ENCODE results near the gene WRAP73. TPM values are rescaled to one million over a fixed set of nuclear protein-coding genes. Genes with fewer than 3 reads are reported as not detected.

The WRAP73 gene
- total RNA-seq, 4 donors from 2014 or later, result 19.7 to 30.4 (median 25.5) TPM

GRCh38 chr1:3692598-3692997 lies 42.7 kb upstream of the WRAP73 start:
- intact Hi-C loops (cut with DNase I; ENCODE audit: low total_unique reads), result no loop called here
- H3K27ac ChIP-seq, result no peak overlapping the region
- in situ Hi-C loops (cut with MboI; ENCODE audit: low pct_ligation_motif_present in 1 of 4, low pct_unique_long_range_greater_than_20kb in 1 of 4, low sequenced_read_pairs in 3 of 4), result no loop called here
- H3K27me3 ChIP-seq, result peaks cover 20% of the 10 kb centered on the region
- no peaks in the 10 kb centered on the region for H3K9me3 ChIP-seq
- H3K4me1 ChIP-seq, result peaks cover 0 to 6% (median 6%) of the 10 kb centered on the region in 4 donors
- DNase-seq, result no peak
- TF ChIP-seq, protein P1, sequence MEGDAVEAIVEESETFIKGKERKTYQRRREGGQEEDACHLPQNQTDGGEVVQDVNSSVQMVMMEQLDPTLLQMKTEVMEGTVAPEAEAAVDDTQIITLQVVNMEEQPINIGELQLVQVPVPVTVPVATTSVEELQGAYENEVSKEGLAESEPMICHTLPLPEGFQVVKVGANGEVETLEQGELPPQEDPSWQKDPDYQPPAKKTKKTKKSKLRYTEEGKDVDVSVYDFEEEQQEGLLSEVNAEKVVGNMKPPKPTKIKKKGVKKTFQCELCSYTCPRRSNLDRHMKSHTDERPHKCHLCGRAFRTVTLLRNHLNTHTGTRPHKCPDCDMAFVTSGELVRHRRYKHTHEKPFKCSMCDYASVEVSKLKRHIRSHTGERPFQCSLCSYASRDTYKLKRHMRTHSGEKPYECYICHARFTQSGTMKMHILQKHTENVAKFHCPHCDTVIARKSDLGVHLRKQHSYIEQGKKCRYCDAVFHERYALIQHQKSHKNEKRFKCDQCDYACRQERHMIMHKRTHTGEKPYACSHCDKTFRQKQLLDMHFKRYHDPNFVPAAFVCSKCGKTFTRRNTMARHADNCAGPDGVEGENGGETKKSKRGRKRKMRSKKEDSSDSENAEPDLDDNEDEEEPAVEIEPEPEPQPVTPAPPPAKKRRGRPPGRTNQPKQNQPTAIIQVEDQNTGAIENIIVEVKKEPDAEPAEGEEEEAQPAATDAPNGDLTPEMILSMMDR (IDR thresholded peaks at IDR 0.05), result no peak
- TF ChIP-seq POLR2AphosphoS5 (IDR thresholded peaks at IDR 0.05) (no peak), POLR2A (IDR thresholded peaks at IDR 0.05) (no peak)
- H3K36me3 ChIP-seq, result no peaks in the 10 kb centered on the region
- 54% methylated on average over 12 of the region's 13 CpGs; no CpG with 5 or more reads in 1 of the 2 donors for WGBS, 2 donors (ENCODE audit: low coverage in 1 of 2)
- H3K4me3 ChIP-seq, result no peak overlapping the region

- no peak overlapping the region for H3K27ac ChIP-seq
- intact Hi-C loops (cut with DNase I; ENCODE audit: low total_unique reads), result no loop called here
- 75% methylated on average over 24 of the region's 24 CpGs; no CpG with 5 or more reads in 1 of the 2 donors for WGBS, 2 donors (ENCODE audit: low coverage in 1 of 2)
- in situ Hi-C loops (cut with MboI; ENCODE audit: low pct_ligation_motif_present in 1 of 4, low pct_unique_long_range_greater_than_20kb in 1 of 4, low sequenced_read_pairs in 3 of 4), result no loop called here
- no peak for DNase-seq
- H3K4me3 ChIP-seq, result no peak overlapping the region
- peaks cover 0 to 6% (median 6%) of the 10 kb centered on the region in 4 donors for H3K4me1 ChIP-seq
- TF ChIP-seq EP300 (IDR thresholded peaks at IDR 0.05; ENCODE audit: low read depth), result no peak
- no peak for TF ChIP-seq POLR2AphosphoS5 (IDR thresholded peaks at IDR 0.05)
- no peak for TF ChIP-seq POLR2A (IDR thresholded peaks at IDR 0.05)
- TF ChIP-seq, protein P1 (IDR thresholded peaks at IDR 0.05), result no peak
- no peaks in the 10 kb centered on the region for H3K36me3 ChIP-seq
- H3K27me3 ChIP-seq, result peaks cover 16% of the 10 kb centered on the region
- H3K9me3 ChIP-seq, result no peaks in the 10 kb centered on the region
These were observed 41.7 kb upstream of the WRAP73 start for GRCh38 chr1:3691421-3692204.

DNA sequence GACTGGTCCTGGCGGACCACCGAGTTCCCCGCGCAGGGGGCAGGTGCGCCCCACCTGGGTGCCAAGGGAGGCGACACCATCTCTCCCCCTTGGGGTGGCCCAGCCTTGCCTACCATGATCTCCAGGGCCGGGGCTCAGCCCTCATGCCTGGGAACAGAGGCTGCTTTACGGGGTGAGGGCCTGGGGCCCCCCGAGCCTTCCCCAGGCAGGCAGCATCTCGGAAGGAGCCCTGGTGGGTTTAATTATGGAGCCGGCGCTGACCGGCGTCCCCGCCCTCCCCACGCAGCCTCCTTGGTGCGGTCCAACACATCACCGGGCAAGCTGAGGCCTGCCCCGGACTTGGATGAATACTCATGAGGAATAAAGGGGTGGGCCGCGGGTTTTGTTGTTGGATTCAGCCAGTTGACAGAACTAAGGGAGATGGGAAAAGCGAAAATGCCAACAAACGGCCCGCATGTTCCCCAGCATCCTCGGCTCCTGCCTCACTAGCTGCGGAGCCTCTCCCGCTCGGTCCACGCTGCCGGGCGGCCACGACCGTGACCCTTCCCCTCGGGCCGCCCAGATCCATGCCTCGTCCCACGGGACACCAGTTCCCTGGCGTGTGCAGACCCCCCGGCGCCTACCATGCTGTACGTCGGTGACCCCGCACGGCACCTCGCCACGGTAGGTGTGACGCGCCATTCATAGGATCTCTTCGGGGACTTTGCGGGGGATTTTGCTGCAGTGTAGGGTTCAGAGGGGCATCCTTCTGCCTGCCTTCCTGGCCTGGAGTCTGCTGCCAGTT lies 40.6 kb upstream of the WRAP73 start:
- no peak overlapping the region for H3K4me3 ChIP-seq
- in situ Hi-C loops (cut with MboI; ENCODE audit: low pct_ligation_motif_present in 1 of 4, low pct_unique_long_range_greater_than_20kb in 1 of 4, low sequenced_read_pairs in 3 of 4), result no loop called here

More for the DNA sequence above, 40.6 kb upstream of the WRAP73 start:
- Histone ChIP-seq H3K9me3 (no peaks in the 10 kb centered on the region), H3K27me3 (peaks cover 12% of the 10 kb centered on the region), H3K27ac (no peak overlapping the region), H3K4me1 (peaks cover 0 to 2% (median 1%) of the 10 kb centered on the region in 4 donors), H3K36me3 (no peaks in the 10 kb centered on the region)
- no peak for TF ChIP-seq POLR2AphosphoS5 (IDR thresholded peaks at IDR 0.05)
- TF ChIP-seq POLR2A (IDR thresholded peaks at IDR 0.05), result no peak
- TF ChIP-seq, protein P1 (IDR thresholded peaks at IDR 0.05), result no peak
- TF ChIP-seq EP300 (IDR thresholded peaks at IDR 0.05; ENCODE audit: low read depth), result no peak
- intact Hi-C loops (cut with DNase I; ENCODE audit: low total_unique reads), result no loop called here
- 93 to 94% methylated on average over 5 to 42 of the region's 50 CpGs for WGBS, 2 donors (ENCODE audit: low coverage in 1 of 2)
- DNase-seq, result no peak

All from transverse colon (tissue), 4 donors.